ENCODE data around the gene VIP.
"Not testable (repeated sequence)": the region's sequence is repeated elsewhere in the genome, so short reads cannot be mapped to it uniquely, and the experiment has no call there.

Gene VIP

GRCh38 chr6:152750694-152751093 is at the start of gene VIP:
Gene VIP, plus strand, starts transcription at chr6:152750797. Its CDS starts 1,381 bp downstream, at chr6:152752178.
- no peak within 1 kb of the TSS for H3K4me3 Mint-ChIP-seq
- H3K27me3 Mint-ChIP-seq, result no peaks in the 10 kb centered on the region
- no peak within 1 kb of the TSS for H3K27ac Mint-ChIP-seq
- no peaks in the 10 kb centered on the region for H3K9me3 Mint-ChIP-seq
- H3K36me3 Mint-ChIP-seq, result no peaks in the 10 kb centered on the region
- H3K4me1 Mint-ChIP-seq, result no peaks in the 10 kb centered on the region

- Mint-ChIP-seq H3K27ac (no peak overlapping the region), H3K9me3 (no peaks in the 10 kb centered on the region), H3K4me1 (no peaks in the 10 kb centered on the region), H3K36me3 (no peaks in the 10 kb centered on the region), H3K27me3 (peaks cover 13% of the 10 kb centered on the region), H3K4me3 (no peak overlapping the region)
Observed at GRCh38 chr6:152701081-152701862, 49.3 kb upstream of the VIP start.

GRCh38 chr6:152701863-152702401 is 48.7 kb upstream of the VIP start:
- Mint-ChIP-seq H3K9me3 (no peaks in the 10 kb centered on the region), H3K27ac (no peak overlapping the region), H3K36me3 (no peaks in the 10 kb centered on the region), H3K27me3 (peaks cover 13% of the 10 kb centered on the region), H3K4me3 (no peak overlapping the region), H3K4me1 (no peaks in the 10 kb centered on the region)

GRCh38 chr6:152703750-152704149 is 46.8 kb upstream of the VIP start:
- H3K36me3 Mint-ChIP-seq, H3K9me3 Mint-ChIP-seq, H3K4me3 Mint-ChIP-seq, H3K4me1 Mint-ChIP-seq, H3K27me3 Mint-ChIP-seq, H3K27ac Mint-ChIP-seq: not testable (repeated sequence)

GRCh38 chr6:152705327-152705726 is 45.3 kb upstream of the VIP start:
- peaks cover 4% of the 10 kb centered on the region for H3K27me3 Mint-ChIP-seq
- H3K9me3 Mint-ChIP-seq, result no peaks in the 10 kb centered on the region
- H3K27ac Mint-ChIP-seq, result no peak overlapping the region
- no peaks in the 10 kb centered on the region for H3K4me1 Mint-ChIP-seq
- no peaks in the 10 kb centered on the region for H3K36me3 Mint-ChIP-seq
- no peak overlapping the region for H3K4me3 Mint-ChIP-seq

- H3K4me1 Mint-ChIP-seq, result no peaks in the 10 kb centered on the region
- peaks cover 2% of the 10 kb centered on the region for H3K36me3 Mint-ChIP-seq
- H3K4me3 Mint-ChIP-seq, result no peak overlapping the region
- peaks cover 1% of the 10 kb centered on the region for H3K27me3 Mint-ChIP-seq
- no peak overlapping the region for H3K27ac Mint-ChIP-seq
- H3K9me3 Mint-ChIP-seq, result peaks cover 14% of the 10 kb centered on the region
Observed at GRCh38 chr6:152716322-152716721, 34.3 kb upstream of the VIP start.

- Mint-ChIP-seq H3K27ac (no peak overlapping the region), H3K4me3 (no peak overlapping the region), H3K9me3 (peaks cover 4% of the 10 kb centered on the region), H3K27me3 (peaks cover 3% of the 10 kb centered on the region), H3K4me1 (no peaks in the 10 kb centered on the region), H3K36me3 (no peaks in the 10 kb centered on the region)
Observed at GRCh38 chr6:152720974-152721373, 29.6 kb upstream of the VIP start.

GRCh38 chr6:152721956-152722355 is 28.6 kb upstream of the VIP start:
- H3K4me3 Mint-ChIP-seq, result no peak overlapping the region
- peaks cover 4% of the 10 kb centered on the region for H3K9me3 Mint-ChIP-seq
- H3K27me3 Mint-ChIP-seq, result peaks cover 3% of the 10 kb centered on the region
- no peaks in the 10 kb centered on the region for H3K4me1 Mint-ChIP-seq
- H3K27ac Mint-ChIP-seq, result no peak overlapping the region
- H3K36me3 Mint-ChIP-seq, result no peaks in the 10 kb centered on the region

- Mint-ChIP-seq H3K27me3 (peaks cover 3% of the 10 kb centered on the region), H3K4me3 (no peak overlapping the region), H3K9me3 (peaks cover 4% of the 10 kb centered on the region), H3K27ac (no peak overlapping the region), H3K36me3 (no peaks in the 10 kb centered on the region), H3K4me1 (no peaks in the 10 kb centered on the region)
Observed at GRCh38 chr6:152723398-152723797, 27.2 kb upstream of the VIP start.

- Mint-ChIP-seq H3K27me3 (peaks cover 3% of the 10 kb centered on the region), H3K4me3 (no peak overlapping the region), H3K9me3 (peaks cover 4% of the 10 kb centered on the region), H3K27ac (no peak overlapping the region), H3K4me1 (no peaks in the 10 kb centered on the region), H3K36me3 (no peaks in the 10 kb centered on the region)
Observed at GRCh38 chr6:152726313-152726712, 24.3 kb upstream of the VIP start.

GRCh38 chr6:152727507-152727906 is 23.1 kb upstream of the VIP start:
- Mint-ChIP-seq H3K4me1 (no peaks in the 10 kb centered on the region), H3K36me3 (no peaks in the 10 kb centered on the region), H3K27ac (no peak overlapping the region), H3K4me3 (no peak overlapping the region), H3K9me3 (peaks cover 4% of the 10 kb centered on the region), H3K27me3 (peaks cover 3% of the 10 kb centered on the region)

- H3K27me3 Mint-ChIP-seq, result no peaks in the 10 kb centered on the region
- H3K4me3 Mint-ChIP-seq, result no peak overlapping the region
- no peak overlapping the region for H3K27ac Mint-ChIP-seq
- H3K36me3 Mint-ChIP-seq, result no peaks in the 10 kb centered on the region
- no peaks in the 10 kb centered on the region for H3K9me3 Mint-ChIP-seq
- no peaks in the 10 kb centered on the region for H3K4me1 Mint-ChIP-seq
Observed at GRCh38 chr6:152734630-152735029, 16.0 kb upstream of the VIP start.

- Mint-ChIP-seq H3K36me3 (no peaks in the 10 kb centered on the region), H3K27ac (no peak overlapping the region), H3K9me3 (no peaks in the 10 kb centered on the region), H3K4me1 (no peaks in the 10 kb centered on the region), H3K4me3 (no peak overlapping the region), H3K27me3 (no peaks in the 10 kb centered on the region)
Observed at GRCh38 chr6:152736687-152737273, 13.8 kb upstream of the VIP start.

GRCh38 chr6:152745509-152746171 is 5.0 kb upstream of the VIP start:
- no peaks in the 10 kb centered on the region for H3K27me3 Mint-ChIP-seq
- no peak overlapping the region for H3K27ac Mint-ChIP-seq
- no peak overlapping the region for H3K4me3 Mint-ChIP-seq
- no peaks in the 10 kb centered on the region for H3K9me3 Mint-ChIP-seq
- H3K4me1 Mint-ChIP-seq, result no peaks in the 10 kb centered on the region
- H3K36me3 Mint-ChIP-seq, result no peaks in the 10 kb centered on the region

GRCh38 chr6:152746172-152746553 is 4.4 kb upstream of the VIP start:
- Mint-ChIP-seq H3K9me3 (no peaks in the 10 kb centered on the region), H3K4me3 (no peak overlapping the region), H3K27ac (no peak overlapping the region), H3K4me1 (no peaks in the 10 kb centered on the region), H3K36me3 (no peaks in the 10 kb centered on the region), H3K27me3 (no peaks in the 10 kb centered on the region)

GRCh38 chr6:152748843-152749242 is 1.8 kb upstream of the VIP start:
- Mint-ChIP-seq H3K4me3 (no peak overlapping the region), H3K9me3 (no peaks in the 10 kb centered on the region), H3K36me3 (no peaks in the 10 kb centered on the region), H3K27ac (no peak overlapping the region), H3K4me1 (no peaks in the 10 kb centered on the region), H3K27me3 (no peaks in the 10 kb centered on the region)

Data from activated naive CD4-positive, alpha-beta T cell treated with anti-CD3 and anti-CD28 coated beads, Interleukin-2, amount 50 U/mL, for 24 hours (primary cell).